ENCODE results near the gene BCL2A1.
"Not testable (repeated sequence)": the region's sequence is repeated elsewhere in the genome, so short reads cannot be mapped to it uniquely, and the experiment has no call there.

The BCL2A1 gene

DNA sequence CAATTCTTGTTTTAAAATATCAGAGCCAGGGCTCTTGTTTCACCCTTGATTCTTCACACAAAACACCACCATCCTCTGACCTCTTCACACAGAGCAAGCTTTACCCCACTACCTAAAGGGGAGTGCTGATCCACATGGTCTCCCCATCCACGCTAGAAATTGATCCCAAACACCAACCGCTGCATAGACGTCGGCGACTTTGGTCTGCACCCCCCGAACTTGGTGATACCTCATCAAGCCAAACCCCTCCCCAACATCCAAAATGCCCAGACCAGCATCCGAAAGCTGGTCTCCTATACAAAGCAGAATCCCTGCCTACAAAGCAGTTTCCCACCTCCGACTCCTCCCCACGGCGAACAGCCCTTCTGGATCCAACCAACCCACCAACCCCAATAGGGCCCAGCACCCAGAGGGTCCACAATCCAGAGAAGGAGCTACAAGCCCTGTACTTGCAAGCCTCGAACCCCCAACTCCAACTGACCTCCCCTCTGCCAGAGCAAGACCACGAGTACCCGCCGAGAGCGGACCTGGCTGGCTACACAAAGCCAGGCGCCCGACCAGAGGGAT lies 48.4 kb downstream of the BCL2A1 start:
- DNase-seq, result no peak

DNA sequence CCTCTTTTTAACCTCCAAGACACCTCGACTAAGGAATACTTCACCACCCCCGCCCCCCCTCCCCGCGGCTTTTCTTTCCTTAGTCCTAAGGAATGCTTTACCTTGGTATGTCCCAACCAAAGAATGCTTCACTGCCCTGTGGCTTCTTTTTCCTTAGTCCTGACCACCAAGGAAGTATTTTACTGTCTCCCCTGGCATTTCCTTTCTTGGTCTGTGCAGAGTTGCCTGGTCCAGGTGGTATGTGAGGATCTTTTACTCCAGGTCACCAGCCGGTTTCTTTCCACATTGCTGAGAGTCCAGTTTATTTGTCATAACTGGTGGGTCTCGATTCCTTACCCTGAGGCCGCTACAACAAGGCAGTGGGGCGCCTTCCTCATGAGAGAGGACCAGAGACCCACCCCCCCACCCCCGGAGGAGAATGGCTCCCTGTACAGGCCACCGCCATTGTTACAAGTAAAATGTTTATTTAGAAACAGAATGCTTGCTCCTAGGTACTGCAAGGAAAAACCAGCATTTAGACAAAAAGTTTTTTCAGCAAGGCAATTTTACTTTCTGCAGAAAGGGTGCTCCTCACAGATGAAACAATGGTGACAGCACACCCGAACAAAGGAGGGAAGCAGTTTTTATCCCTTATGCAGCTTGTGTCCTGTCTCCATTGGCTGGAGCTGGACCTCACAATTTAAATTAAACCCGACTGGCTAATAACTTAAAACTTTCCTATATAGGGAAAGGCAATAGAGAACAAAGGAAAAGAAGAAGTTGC lies 51.1 kb downstream of the BCL2A1 start:
- DNase-seq, result no peak

GRCh38 chr15:79919090-79919748 lies 51.8 kb downstream of the BCL2A1 start:
- no peak for DNase-seq

- no peak for DNase-seq
Measured at GRCh38 chr15:79918278-79918677, 52.7 kb downstream of the BCL2A1 start.

GRCh38 chr15:79916502-79917132 lies 54.4 kb downstream of the BCL2A1 start:
- DNase-seq, result no peak

GRCh38 chr15:79915776-79916501 lies 55.1 kb downstream of the BCL2A1 start:
- not testable (repeated sequence) for DNase-seq

DNA sequence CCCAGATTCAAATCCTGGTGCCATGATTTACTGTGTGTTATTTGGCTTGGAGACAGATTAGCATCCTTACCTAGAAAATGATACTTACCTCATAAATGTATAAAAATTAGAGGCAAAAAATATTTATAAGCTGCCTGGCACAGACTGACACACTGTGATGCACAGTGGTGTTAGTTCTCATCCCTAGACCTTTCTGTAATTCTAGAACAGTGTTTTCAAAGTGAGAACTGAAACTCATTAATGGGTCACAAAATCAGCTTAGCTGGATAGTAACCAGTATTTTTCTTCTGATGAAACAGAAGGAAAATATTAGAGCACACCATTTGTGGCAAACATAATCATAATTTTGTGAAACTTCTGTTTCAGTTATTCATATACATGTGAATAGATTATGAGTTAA lies 56.3 kb downstream of the BCL2A1 start:
- no peak for DNase-seq

Measured in fibroblast of skin of scalp (primary cell).